ENCODE data around the gene FAM241A.
"Not testable (repeated sequence)": the region's sequence is repeated elsewhere in the genome, so short reads cannot be mapped to it uniquely, and the experiment has no call there.

The FAM241A gene

DNA sequence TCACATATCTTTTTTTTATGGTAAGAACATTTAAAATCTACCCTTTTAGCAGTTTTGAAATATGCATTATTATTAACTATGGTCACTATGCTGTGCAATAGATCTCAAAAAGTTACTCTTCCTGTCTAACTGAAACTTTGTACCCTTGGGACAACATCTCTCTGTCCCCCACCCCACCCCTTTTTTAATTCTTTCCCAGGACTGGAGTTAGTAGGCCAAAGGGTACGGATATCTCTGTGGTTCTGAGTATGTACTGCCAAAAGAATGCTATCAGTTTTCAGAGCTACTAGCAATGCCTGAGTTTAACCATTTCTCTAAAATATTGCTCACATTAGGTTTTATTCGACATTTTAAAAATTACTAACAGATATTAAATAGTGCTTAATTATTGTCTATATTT, 4.7 kb upstream of the FAM241A start:
- no peak for DNase-seq

DNA sequence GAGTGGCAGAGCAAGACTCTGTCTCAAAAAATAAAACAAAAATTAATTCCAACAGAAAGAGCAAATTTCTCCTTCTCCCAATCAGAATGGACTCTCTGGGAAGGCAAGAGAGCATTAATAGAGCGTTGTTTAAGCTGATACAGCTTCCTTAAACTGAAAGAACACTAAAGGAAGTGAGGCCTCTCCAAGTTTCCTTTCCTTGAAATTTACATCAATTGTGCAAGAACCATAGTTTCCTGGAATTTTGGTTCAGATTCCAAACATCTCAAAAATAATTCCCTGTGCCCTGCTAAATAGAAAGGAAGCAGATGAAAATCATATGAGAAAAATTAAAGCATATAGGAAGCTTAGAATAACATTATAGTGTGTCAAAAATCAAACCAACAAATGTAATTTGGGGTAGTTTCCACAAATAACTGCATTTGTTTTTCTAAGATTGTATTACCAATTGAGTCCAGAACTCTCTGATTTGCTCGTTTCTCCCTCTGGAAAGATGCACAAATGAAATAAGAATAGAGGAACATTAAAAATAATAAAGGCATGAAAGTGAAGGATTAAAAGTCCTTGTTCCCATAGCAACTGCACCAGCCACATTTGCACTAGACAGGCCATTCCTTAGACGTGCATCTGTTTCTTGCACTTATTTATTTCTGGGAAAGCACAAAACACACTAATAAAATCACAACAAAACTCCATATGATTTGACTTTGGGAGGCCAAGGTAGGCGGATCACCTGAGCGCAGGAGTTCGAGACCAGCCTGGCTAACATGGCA, 3.7 kb upstream of the FAM241A start:
- no peak for DNase-seq

DNA sequence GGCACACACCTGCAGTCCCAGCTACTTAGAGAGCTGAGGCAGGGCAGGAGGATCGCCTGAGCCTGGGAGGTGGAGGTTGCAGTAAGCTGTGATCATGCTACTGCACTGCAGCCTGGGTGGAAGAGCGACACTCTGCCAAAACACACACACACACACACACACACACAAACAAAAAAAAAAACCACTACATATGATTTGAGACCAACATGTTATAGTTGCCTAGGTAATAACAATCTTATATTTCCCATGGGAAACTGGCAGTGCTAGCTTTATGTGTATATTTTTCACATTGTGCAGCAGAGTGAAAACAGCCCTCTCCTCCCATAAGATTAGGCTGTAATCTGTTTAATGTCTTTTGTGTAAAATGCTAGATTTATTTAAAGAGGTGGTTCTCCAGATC, 3.1 kb upstream of the FAM241A start:
- DNase-seq: no peak

DNA sequence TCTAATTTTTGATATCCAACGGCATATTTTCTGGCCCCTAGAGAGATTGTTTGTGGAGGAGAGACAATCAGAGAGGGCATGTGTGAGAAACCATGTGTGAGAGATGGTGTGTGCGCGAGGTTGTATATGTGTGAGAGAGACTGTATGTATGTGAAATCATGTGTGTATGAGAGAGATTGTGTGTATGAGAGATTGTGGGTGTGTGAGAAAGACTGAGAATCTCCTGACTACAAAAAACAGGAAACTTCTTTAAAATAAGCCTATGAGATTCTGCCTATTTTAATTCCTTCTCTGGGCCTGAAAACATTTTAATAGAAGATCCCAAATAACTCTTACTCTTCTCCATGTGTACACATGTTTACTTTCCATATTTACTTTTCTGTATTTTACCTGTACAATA, 1.5 kb upstream of the FAM241A start:
- DNase-seq: no peak

DNA sequence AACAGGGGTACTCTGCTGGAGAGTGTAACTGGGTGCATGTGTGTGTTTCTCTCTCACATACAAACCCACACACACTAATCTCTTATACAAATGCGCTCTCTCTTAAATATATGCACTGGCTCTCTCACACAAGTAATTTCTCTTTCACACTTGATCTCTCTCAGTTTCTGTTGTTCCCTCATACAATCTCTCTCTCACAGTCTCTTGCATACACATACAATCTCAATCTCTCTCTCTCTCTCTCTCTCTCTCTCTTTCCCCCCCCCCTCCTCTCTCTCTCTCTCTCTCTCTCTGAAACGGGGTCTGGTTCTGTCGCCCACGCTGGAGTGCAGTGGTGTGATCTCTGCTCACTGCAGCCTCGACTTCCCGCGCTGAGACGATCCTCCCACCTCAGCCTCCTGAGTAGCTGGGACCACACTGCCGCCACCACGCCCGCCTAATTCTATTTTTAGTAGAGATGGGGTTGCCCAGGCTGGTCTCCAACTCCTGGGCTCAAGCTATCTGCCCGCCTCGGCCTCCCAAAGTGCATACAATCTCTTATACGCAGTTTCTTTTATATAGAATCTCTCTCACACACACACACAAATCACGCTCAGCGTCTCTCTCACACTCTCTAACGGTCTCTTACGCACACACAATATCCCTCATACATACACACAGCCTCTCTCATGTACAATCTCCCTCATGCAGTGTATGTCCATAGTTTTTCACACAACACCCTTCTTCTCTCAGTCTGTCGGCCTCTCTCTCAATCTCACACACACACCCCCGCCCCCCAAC, 518 bp upstream of the FAM241A start:
- no peak for DNase-seq

DNA sequence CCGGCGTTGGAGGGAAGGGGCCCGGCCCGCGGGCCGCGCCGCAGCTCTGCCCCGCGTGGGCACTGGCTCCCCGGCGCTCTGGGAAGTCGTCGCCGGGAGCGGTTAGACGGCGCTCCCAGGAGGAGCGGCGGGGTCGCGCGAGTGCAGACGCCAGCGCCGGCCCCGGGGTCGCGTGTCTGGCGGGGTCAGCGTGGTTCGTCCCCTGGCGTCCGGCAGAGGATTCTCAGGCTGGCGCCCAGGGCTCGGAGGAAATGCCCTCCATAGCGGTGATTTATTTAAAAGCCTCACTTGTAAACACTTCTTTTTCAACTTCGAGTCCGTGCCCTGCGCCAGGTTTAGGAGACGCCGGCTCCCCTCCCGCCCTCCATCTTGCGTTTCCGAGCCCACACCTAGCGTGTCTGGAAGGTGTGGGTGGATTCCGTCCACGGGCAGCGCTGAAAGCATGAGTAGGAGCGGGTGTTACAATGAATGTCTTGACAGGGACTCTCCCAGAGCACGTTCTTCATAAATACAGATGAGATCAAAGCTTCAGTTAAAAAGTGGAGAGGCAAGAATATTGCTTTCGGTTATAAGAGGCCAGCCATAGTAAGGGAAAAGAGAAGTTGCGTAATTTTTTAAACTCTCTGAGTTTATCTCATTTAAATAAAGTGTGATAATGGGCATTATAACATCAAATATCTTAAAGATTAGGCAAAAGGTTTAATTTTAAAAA, 692 bp downstream of the FAM241A start:
- peak; percentile 71 for DNase-seq

DNA sequence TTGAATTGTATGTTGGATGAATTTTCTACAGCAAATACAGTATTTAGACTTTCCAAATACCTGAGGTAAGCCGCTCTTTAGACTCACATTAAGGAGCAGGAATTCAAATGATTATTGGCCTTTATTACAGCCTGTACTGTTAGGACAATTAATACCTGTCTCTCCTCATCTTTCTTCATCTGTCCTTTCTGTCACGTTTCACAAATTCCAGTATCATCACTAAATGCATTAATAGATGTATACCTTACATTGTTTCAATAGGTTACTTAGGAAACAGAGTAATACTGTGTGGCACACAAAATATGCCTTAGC, 1.2 kb downstream of the FAM241A start:
- no peak for DNase-seq

DNA sequence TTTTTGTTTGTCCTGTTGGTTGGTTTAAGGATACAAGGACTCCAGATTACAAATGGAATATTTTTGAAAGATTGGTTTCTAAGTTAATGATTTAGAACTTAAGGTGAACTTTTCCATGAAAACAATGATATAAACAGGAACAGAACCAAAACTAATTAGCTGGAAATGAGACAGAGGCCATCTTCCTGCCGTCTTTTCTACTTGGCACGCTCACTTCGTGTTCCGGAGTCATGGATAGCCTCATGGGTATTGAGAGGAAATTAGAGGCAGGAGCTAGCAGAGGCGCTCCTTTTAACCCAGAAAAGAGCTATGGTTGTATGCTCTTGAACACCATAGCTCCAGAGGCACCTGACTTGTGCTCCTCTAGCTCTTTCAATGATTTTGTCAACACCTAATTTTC, 2.4 kb downstream of the FAM241A start:
- no peak for DNase-seq

DNA sequence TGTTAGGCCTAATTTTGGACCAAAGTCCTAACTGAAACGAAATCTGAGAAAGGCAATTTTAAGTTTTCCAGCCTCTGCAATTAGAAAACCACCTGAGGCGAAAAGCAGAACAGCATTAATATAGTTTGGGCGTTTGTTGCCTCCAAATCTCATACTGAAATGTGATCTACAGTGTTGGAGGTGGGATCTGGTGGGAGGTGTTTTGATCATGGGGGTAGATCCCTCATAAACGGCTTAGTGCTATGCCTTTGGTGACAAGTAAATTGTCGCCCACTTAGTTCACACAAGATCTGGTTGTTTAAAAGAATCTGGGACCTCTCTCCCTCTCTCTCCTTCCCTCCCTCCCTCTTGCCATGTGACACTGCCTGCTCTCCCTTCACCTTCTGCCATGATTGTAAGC, 5.7 kb downstream of the FAM241A start:
- DNase-seq: no peak

DNA sequence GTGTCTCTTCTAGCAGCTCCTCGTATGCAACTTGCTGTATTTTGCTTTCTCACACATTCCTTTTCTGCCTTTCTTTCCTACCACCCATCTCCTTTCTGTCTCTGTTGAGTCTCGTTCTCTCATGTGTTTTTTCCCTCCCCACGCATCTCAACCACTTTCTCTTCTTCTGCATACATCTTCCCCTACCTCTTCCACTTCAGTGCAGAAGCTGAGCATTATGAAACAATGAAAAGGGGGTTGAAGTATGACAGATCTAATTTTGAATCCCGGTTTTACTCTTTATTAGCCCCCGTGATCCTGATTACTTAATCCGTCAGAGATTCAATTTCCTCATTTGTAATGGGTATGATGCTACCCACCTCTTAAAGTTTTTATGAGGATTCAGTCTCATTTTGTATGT, 7.3 kb downstream of the FAM241A start:
- DNase-seq: no peak

DNA sequence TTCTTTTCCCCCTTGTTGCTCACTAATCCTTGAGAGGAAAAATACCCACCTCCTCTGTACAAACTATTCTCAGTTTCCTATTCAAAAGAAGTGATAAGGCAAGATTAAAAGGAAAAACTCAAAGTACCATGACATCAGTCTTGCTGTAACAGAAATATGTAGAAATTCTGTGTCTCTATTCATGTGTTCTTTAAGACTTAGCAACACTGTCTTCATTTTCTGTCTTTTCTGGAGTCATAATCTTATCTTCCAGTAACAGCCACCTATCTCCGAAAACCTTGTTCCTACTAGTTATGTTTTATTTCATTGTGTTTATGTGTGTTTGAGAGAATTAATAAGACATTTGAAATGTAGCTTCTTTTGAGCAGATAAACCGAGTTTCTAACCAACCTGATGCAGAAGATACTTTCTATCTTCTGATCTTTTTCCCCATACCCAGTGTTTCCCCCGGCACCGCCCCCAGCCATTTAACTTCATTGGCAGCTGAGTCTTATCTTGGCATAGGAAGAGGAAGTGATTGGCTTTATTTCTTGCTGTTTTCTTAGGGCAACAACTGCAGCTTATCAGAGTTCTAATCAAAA, 8.0 kb downstream of the FAM241A start:
- DNase-seq: no peak

DNA sequence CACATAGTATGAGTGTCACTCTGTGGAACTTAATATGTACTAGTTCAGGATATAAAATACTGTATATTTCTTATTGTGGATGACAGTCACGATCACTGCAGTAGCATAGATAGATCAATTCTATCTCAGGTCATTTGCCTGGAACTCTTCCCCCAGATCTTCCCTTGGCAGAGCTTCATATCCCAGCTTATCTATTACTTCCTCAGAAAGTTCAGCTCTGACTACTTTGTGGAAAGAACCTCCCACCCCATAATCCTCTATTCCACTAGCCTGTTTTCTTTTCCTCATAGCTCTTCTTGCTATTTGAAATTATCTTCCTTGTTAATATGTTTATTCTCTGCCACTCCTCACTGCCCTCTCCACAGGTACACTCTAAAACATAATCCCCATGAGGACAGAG, 10.9 kb downstream of the FAM241A start:
- no peak for DNase-seq

DNA sequence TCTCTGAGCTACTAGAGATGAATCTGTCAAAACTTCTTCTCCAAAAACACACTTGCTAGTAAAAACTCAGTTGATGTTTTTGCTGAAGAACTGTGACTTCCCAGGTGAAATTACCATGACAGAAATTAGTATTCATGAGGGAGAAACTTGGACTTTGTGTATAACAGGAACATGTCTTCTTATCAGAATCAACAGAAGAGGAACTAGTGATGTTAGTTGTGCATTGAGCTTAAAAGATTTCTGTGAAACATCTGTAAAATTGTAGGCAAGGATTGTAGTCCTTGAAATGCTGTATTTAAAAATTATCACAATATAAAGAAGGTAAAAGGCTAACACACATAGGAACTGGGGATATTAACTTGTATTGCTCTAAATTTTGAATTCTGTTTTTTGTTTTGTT, 11.3 kb downstream of the FAM241A start:
- DNase-seq: no peak

DNA sequence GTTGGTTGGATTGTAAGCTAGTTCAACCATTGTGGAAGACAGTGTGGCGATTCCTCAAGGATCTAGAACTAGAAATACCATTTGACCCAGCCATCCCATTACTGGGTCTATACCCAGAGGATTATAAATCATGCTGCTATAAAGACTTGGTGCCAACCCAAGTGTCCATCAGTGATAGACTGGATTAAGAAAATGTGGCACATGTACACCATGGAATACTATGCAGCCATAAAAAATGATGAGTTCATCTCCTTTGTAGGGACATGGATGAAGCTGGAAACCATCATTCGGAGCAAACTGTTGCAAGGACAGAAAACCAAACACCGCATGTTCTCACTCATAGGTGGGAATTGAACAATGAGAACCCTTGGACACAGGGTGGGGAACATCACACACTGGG, 18.5 kb downstream of the FAM241A start:
- not testable (repeated sequence) for DNase-seq

DNA sequence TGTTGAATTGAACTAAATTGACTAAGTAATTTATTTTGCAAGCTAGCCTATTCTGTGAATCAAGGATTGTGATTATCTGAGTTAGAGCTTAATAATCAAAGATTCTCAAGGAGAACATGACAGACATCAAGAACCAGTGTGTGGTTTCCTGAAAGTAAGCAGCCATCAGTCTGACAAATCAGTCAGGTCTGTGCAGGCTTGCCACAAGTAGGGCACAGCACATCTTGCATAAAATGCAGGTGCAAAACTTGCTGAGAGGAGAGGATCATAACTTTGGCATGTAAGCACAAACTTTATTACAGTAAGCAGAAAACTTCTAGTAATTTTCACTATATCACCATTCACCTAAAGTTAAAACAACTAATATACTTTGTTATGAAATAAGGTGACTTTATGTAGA, 22.5 kb downstream of the FAM241A start:
- no peak for DNase-seq

DNA sequence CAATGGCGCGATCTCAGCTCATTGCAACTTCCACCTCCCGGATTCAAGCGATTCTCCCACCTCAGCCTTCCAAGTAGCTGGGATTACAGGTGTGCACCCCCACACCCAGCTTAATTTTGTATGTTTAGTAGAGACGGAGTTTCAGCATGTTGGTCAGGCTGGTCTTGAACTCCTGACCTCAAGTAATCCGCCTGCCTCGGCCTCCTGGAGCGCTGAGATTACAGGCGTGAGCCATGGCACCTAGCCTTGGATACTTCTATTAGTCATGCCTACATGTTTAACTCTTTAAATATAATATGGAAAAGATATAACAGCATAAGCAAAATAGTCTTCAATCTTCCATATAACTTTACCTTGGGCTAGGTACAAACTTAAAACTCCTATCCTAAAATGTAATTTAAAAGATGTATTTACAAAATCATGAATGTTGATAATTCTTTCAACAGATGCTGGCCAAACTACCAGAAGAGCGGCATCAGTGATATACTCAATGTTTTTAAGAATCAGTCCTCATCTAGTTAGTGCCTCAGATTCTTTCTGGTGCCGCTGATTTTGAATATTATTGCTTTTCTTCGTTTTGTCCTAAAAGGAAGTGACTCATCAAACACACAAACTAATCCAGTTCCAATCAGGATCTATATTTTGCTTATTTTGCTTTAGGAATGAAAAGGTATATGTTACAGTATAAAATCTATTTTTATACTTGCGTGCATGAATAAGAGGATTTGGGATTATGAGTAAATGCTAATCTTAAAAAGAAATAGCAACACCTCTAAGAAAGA, 23.7 kb downstream of the FAM241A start:
- DNase-seq: no peak

DNA sequence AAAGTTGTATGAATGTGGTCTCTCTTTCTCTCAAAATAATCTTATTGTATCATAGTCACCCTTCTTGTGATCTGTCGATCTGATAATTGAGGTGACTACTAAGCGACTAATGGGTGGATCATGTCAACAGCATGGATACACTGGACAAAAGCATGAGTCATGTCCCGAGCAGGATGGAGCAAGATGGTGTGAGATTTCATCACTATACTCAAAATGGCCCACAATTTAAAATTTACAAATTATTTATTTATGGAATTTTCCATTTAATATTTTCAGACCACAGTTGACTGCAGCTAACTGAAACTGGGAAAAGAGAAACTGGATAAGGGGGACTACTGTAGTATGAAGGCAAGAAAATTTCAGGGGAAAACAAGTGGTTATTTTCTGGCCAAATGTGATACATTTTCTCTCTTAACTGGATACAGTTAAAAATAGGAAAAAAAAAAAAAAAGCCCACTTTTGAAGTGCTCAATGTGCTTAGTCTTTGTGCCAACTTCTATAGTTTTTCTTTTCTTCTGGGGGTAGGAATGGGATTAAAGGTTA, 25.3 kb downstream of the FAM241A start:
- DNase-seq: no peak

DNA sequence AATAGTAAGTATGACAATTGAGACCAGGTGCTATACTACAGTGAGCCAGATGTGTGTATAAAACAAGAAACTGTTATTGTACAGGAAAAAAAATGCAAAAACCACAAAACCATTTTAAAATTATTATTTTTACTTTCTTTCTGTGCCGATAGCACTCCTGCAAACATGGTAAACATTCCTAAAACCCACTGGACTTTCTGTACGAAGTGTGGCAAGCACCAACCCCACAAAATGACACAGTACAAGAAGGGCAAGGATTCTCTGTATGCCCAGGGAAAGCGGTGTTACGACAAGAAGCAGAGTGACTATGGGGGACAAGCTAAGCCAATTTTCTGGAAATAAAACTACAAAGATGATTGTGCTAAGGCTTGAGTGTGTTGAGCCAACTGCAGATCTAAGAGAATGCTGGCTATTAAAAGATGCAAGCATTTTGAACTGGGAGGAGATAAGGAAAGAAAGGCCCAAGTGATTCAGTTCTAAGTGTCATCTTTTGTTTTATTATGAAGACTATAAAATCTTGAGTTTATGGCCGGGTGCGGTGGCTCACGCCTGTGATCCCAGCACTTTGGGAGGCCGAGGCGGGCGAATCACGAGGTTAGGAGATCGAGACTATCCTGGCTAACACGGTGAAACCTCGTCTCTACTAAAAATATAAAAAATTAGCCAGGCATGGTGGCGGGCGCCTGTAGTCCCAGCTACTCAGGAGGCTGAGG, 26.0 kb downstream of the FAM241A start:
- DNase-seq: not testable (repeated sequence)

DNA sequence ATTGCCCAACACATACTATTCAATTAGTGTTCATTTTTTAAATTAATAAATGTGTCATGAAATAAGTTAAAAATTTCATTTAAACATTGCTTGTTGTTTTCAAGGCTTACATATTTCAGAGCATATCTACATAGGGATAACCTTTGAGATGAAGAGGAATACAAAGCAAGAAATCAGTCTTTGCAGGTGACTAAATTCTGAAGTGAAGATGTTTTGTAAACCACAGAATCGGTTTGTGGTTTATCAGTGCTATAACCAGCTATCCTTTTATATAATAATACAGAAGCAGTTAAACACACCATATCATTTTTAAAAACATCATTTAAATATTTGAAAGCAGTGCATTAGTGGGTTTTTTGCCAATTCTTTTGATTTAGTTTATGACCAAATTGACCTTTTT, 26.9 kb downstream of the FAM241A start:
- no peak for DNase-seq

DNA sequence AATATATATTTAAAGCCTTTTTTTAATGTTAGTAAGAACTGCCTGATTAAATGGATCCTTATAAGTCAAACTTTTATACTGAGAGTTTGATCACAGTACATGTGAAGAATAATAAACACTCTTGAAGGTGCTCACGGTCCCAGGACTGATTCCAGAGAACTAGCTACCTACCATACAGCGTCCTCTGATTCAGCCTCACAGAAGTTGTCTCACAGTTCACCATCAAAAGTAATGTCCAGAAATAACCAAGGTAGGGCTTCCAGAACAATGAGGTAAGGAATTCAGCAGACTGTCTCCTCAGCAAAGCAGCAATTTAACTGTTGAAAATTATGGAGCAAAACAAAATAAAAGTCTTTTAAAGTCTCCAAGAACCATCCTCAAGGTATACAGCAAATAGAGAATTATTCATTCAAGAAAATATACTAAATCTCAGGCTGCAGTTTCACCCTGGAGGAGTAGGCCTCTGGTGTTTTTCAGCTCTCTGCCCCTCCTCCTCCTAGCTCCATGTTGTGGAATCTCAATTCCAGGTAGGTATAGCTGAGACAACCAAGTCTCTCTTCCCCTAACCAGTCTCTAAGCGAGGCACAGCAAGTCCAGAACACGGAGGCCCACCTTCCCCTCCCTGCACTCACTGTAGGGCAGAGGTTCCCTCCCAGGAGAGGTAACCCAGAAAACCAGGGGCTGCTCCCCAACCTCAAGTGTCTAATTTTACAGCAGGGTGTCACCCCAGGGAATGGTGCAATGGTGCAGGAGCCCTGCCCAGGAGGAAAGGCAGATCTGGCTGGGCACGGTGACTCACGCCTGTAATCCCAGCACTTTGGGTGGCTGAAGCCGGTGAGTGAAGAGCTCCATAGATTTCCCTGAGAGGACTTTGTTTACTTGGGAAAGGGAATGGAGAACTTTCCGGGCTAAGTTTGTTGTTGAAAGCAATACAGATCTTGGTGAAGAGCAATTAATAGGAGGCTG, 28.6 kb downstream of the FAM241A start:
- DNase-seq: no peak

DNA sequence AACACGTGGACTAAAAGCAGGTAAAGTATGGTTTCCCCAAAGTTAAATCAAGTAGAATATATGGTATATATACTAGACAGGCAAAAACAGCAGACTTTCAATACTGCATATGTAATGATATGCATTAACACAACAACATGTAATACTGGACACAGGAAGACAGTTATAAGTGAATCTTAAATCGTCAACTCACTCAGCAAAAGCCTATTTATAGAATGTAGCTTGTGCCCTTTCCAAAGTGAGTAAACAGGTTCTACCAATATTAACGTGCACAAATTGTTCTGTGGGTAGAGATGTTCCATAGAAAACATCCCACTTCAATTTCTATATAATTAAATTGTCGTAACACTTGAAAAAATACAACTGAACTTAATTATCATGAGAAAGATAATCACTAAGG, 30.6 kb downstream of the FAM241A start:
- no peak for DNase-seq
